Measurements from ENCODE around the gene FLNB. TPM values are rescaled to one million over a fixed set of nuclear protein-coding genes. Genes with fewer than 3 reads are reported as not detected.

Gene FLNB
- total and polyA plus RNA-seq, 2 experiments from 2014 or later, result 60.6 to 186 TPM

DNA sequence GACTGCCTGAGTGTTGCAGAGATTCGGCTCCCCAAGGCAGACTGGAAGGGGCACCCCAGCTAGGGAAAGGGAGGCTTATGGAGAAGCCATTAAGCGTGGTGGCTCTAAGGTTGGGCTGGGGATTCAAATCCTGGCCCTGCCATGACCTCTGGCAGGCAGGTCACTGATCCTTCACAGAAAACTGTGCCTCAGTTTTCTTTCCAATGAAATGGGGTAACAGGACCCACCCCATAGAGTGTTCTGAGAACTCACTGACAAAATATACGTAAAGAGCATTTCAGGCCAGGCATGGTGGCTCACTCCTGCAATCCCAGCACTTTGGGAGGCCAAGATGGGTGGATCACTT lies 167.9 kb downstream of the FLNB start:
- Histone ChIP-seq H3K9ac (no peak overlapping the region), H3F3A (ENCODE audit: insufficient read depth) (peaks cover 22% of the 10 kb centered on the region), H2AFZ (no peak overlapping the region), H3K4me3 (no peak overlapping the region), H3K9me3 (ENCODE audit: low read depth) (no peaks in the 10 kb centered on the region), H3K36me3 (ENCODE audit: low read depth) (peaks cover 7% of the 10 kb centered on the region; the same call in 1 of the 2 replicates), H3K4me2 (ENCODE audit: unreplicated experiment) (no peak overlapping the region), H4K20me1 (ENCODE audit: insufficient read depth) (no peaks in the 10 kb centered on the region), H3K4me1 (ENCODE audit: insufficient read depth) (peaks cover 6% of the 10 kb centered on the region; the same call in 1 of the 2 replicates), H3K9me2 (ENCODE audit: insufficient read depth) (no peaks in the 10 kb centered on the region), H3K27me3 (replicated peaks; ENCODE audit: insufficient read depth) (no peaks in the 10 kb centered on the region), H3K79me2 (ENCODE audit: insufficient read depth) (no peaks in the 10 kb centered on the region), H3K27ac (no peak overlapping the region)
- in situ Hi-C loops (cut with MboI), result no loop called here
- 96 to 98% methylated on average over 3 of the region's 3 CpGs for WGBS, 2 experiments (ENCODE audit: low coverage in 1 of 2, low lambda C conversion rate in 2 of 2, missing lambda C conversion rate in 2 of 2)
- TF ChIP-seq EZH2 (IDR thresholded peaks at IDR 0.05; ENCODE audit: insufficient read depth, poor library complexity, severe bottlenecking) (no peak), EZH2phosphoT487 (IDR thresholded peaks at IDR 0.05; ENCODE audit: insufficient read depth, low read depth) (no peak)
- DNase-seq, result no peak

DNA sequence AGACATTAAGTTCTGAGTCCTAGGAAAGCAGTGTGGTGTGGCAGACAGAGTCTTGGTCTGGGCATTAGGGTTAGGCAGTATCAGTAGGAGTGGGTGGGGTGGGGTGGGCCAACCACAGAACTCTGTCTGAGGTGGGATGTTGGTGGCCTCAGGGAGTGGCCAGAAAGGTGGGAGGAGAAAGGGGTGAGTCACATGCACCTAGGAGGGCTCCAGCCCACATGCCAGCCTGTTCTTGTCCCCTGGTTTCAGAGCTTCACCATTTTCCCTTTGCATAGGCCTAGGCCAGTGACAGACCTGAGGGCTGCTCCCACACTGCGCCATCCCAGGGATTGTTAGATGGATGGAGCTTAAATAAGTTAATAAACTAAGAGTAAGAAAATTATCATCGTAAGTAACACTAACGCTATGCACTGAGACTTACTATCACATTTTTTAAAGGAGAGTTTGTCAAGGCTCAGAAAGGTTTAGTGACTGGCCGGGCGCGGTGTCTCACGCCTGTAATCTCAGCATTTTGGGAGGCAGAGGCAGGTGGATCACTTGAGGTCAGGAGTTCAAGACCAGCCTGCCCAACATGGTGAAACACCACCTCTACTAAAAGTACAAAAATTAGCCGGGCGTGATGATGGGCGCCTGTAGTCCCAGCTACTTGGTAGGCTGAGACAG lies 168.7 kb downstream of the FLNB start:
- H3K9me3 ChIP-seq (ENCODE audit: low read depth), result no peaks in the 10 kb centered on the region
- H3K27me3 ChIP-seq (replicated peaks; ENCODE audit: insufficient read depth), result no peaks in the 10 kb centered on the region
- no peaks in the 10 kb centered on the region for H3K9me2 ChIP-seq (ENCODE audit: insufficient read depth)
- H3F3A ChIP-seq (ENCODE audit: insufficient read depth), result peaks cover 22% of the 10 kb centered on the region
- no peak overlapping the region for H3K27ac ChIP-seq
- H4K20me1 ChIP-seq (ENCODE audit: insufficient read depth), result no peaks in the 10 kb centered on the region
- peak overlapping the region; percentile 64; the same call in 1 of the 2 replicates for H3K9ac ChIP-seq
- H3K36me3 ChIP-seq (ENCODE audit: low read depth), result peaks cover 2% of the 10 kb centered on the region; the same call in 1 of the 2 replicates
- no peak overlapping the region for H3K4me3 ChIP-seq
- peak; percentile 24 for DNase-seq
- H3K79me2 ChIP-seq (ENCODE audit: insufficient read depth), result no peaks in the 10 kb centered on the region
- H2AFZ ChIP-seq, result no peak overlapping the region
- H3K4me1 ChIP-seq (ENCODE audit: insufficient read depth), result peaks cover 6% of the 10 kb centered on the region; the same call in 1 of the 2 replicates
- peak overlapping the region; percentile 79 for H3K4me2 ChIP-seq (ENCODE audit: unreplicated experiment)
- TF ChIP-seq EZH2phosphoT487 (IDR thresholded peaks at IDR 0.05; ENCODE audit: insufficient read depth, low read depth) (no peak), EZH2 (IDR thresholded peaks at IDR 0.05; ENCODE audit: insufficient read depth, poor library complexity, severe bottlenecking) (no peak)
- in situ Hi-C loops (cut with MboI), result no loop called here
- WGBS, 2 experiments (ENCODE audit: low coverage in 1 of 2, low lambda C conversion rate in 2 of 2, missing lambda C conversion rate in 2 of 2), result 89% methylated on average over 10 of the region's 10 CpGs

DNA sequence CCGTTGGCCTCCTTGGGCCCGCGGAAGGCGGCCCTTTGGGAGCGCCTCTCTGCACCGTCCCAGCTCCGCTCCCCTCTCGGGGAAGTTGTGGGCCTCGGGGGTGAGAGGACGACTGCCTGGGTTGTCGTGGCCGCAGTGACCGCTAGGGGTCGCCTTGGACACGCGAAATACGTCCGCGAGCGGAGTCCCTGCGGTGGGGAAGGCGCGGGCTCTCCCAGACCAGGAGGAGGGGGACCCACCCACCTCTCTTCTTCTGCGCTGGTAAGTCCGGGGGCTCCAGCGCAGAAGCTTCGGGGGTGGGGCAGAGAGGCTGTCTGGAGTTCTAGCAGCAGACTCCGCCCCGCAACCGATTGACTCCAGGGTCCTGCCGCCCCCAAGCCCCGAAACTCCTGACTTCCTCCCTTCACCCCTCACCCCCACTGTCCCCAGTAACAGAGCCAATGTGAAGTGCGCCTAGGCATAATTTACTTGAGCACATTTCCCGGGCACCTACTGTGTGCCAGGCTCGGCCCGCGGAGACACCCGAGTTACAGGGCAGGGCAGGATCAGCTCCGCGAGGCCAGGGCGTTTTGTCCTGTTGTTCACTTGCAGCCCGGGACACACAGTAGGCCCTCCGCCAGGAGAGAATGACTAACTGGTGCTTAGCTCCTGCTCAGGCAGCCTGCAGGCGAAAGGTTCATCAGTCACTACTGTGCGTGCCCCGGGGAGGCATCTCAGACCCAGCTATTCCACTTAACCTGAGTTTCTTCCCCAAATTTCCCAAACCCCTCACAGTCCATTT lies 169.7 kb downstream of the FLNB start:
- TF ChIP-seq EZH2 (IDR thresholded peaks at IDR 0.05; ENCODE audit: insufficient read depth, poor library complexity, severe bottlenecking) (no peak), EZH2phosphoT487 (IDR thresholded peaks at IDR 0.05; ENCODE audit: insufficient read depth, low read depth) (no peak)
- in situ Hi-C loops (cut with MboI), result no loop called here
- peak; percentile 89 for DNase-seq
- peak overlapping the region; percentile 79 for H3K4me2 ChIP-seq (ENCODE audit: unreplicated experiment)
- no peak overlapping the region for H3K27ac ChIP-seq
- H3F3A ChIP-seq (ENCODE audit: insufficient read depth), result peaks cover 22% of the 10 kb centered on the region
- peak overlapping the region; percentile 77 for H2AFZ ChIP-seq
- no peaks in the 10 kb centered on the region for H3K79me2 ChIP-seq (ENCODE audit: insufficient read depth)
- peak overlapping the region; percentile 69 for H3K4me3 ChIP-seq
- peaks cover 6% of the 10 kb centered on the region; the same call in 1 of the 2 replicates for H3K4me1 ChIP-seq (ENCODE audit: insufficient read depth)
- H3K27me3 ChIP-seq (replicated peaks; ENCODE audit: insufficient read depth), result no peaks in the 10 kb centered on the region
- H3K9me3 ChIP-seq (ENCODE audit: low read depth), result no peaks in the 10 kb centered on the region
- no peaks in the 10 kb centered on the region for H4K20me1 ChIP-seq (ENCODE audit: insufficient read depth)
- 3% methylated on average over 42 to 44 of the region's 46 CpGs for WGBS, 2 experiments (ENCODE audit: low coverage in 1 of 2, low lambda C conversion rate in 2 of 2, missing lambda C conversion rate in 2 of 2)
- H3K9ac ChIP-seq, result peak overlapping the region; percentile 64
- H3K36me3 ChIP-seq (ENCODE audit: low read depth), result no peaks in the 10 kb centered on the region
- H3K9me2 ChIP-seq (ENCODE audit: insufficient read depth), result no peaks in the 10 kb centered on the region

DNA sequence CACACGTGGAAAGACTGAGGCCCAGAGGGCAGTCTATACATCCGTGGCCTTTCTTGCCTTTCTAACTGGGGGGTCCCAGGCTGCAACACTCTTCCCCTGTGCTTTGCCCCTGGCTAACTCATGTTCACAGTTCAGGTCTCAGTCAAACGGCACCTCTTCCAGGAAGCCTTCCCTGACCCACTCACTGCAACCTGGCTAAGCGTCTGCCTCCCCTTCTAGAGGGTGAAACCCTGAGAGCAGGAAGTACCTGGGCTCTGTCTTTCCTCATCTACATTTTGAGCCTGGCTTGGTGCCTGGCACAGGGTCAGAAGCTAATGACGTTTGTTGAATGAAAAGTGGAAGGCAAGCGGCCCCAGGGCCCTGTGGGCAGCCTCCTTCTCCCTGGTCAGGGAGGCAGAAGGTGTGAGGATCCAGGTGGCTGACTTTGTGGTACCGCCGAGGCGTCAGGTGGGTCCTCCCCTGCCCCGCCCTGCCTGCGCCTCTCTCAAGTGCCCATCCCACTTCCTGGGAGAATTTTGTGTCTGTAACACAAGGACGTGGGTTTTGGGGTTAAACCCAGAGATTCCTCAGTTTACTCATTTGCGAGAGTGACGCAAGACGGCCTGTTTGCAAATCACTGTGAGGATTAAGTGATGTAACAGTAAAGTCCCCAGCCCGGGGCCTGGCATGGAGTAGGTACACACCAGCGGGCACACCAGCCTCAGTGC lies 170.5 kb downstream of the FLNB start:
- Histone ChIP-seq H4K20me1 (ENCODE audit: insufficient read depth) (no peaks in the 10 kb centered on the region), H3K9me3 (ENCODE audit: low read depth) (no peaks in the 10 kb centered on the region), H3K4me1 (ENCODE audit: insufficient read depth) (peaks cover 6% of the 10 kb centered on the region; the same call in 1 of the 2 replicates), H2AFZ (no peak overlapping the region), H3K36me3 (ENCODE audit: low read depth) (no peaks in the 10 kb centered on the region), H3F3A (ENCODE audit: insufficient read depth) (peaks cover 22% of the 10 kb centered on the region), H3K9me2 (ENCODE audit: insufficient read depth) (no peaks in the 10 kb centered on the region), H3K4me2 (ENCODE audit: unreplicated experiment) (no peak overlapping the region), H3K27me3 (replicated peaks; ENCODE audit: insufficient read depth) (no peaks in the 10 kb centered on the region), H3K9ac (no peak overlapping the region), H3K79me2 (ENCODE audit: insufficient read depth) (no peaks in the 10 kb centered on the region), H3K27ac (no peak overlapping the region), H3K4me3 (no peak overlapping the region)
- no peak for DNase-seq
- TF ChIP-seq EZH2phosphoT487 (IDR thresholded peaks at IDR 0.05; ENCODE audit: insufficient read depth, low read depth) (no peak), EZH2 (IDR thresholded peaks at IDR 0.05; ENCODE audit: insufficient read depth, poor library complexity, severe bottlenecking) (no peak)
- 69 to 77% methylated on average over 17 of the region's 17 CpGs for WGBS, 2 experiments (ENCODE audit: low coverage in 1 of 2, low lambda C conversion rate in 2 of 2, missing lambda C conversion rate in 2 of 2)
- in situ Hi-C loops (cut with MboI), result no loop called here

Measured in GM23248 (cell line).